C4-2B (cell line): ENCODE results near the gene PDPN.

ENCODE experiments used
- ZFX ChIP-seq: fragments of 450-650 bp; IDR thresholded peaks from 2 replicates; pipeline ENCODE4 v1.6.1; 2017
- TF ChIP-seq, protein P1 (sequence below): fragments of 450-650 bp; conservative IDR thresholded peaks from 2 replicates; pipeline ENCODE4 v1.5.1; 2017; ENCODE audit warnings: mild to moderate bottlenecking

DNA sequence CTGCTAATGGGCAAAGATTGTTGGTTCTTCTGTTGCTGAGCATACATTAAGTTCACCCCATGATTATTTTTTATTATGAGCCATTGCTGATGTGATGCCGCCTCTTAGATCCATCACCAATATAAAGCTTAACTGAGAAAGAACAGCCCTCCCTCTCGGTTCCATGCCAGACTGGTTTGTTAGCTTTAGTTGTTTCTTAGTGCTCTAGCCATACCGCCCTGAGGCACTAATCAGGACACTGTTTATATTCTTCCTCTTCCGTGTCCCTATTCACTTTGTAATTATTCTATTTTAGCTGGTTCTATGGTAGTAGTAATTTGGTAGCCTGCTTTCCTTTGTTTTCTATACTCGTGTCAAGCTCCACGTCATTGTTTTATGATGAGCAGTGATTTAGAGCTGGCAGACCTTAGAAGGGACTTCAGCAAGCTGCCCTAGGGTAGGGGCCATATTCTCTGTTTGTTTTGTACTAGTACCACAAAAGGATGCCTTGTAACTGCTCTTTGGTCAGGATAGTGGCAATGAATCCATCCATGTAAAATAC is 27.3 kb upstream of the PDPN start:
- TF ChIP-seq, protein P1, sequence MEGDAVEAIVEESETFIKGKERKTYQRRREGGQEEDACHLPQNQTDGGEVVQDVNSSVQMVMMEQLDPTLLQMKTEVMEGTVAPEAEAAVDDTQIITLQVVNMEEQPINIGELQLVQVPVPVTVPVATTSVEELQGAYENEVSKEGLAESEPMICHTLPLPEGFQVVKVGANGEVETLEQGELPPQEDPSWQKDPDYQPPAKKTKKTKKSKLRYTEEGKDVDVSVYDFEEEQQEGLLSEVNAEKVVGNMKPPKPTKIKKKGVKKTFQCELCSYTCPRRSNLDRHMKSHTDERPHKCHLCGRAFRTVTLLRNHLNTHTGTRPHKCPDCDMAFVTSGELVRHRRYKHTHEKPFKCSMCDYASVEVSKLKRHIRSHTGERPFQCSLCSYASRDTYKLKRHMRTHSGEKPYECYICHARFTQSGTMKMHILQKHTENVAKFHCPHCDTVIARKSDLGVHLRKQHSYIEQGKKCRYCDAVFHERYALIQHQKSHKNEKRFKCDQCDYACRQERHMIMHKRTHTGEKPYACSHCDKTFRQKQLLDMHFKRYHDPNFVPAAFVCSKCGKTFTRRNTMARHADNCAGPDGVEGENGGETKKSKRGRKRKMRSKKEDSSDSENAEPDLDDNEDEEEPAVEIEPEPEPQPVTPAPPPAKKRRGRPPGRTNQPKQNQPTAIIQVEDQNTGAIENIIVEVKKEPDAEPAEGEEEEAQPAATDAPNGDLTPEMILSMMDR = no peak
- TF ChIP-seq ZFX = no peak
